GM12878 (cell line): ENCODE results near the gene MRPL28. TPM values are rescaled to one million over a fixed set of nuclear protein-coding genes. Genes with fewer than 3 reads are reported as not detected.

ENCODE experiments used
- ATAC-seq: fragments of 200-7000 bp; cut with Tn5 transposase; 3 replicates; pipeline ENCODE4 v1.9.1; 2020; ENCODE audit warnings: mild to moderate bottlenecking, moderate library complexity
- BruUV-seq: library from RNA; stranded (reverse); fragments of 400-500 nt; replicated peaks from 2 replicates; lab custom pipeline; 2021; lab: Mats Ljungman, UMichigan
- CTCF ChIA-PET: fragments of 300-600 bp; sonication (Branson Sonifier 250); formaldehyde crosslinking; extraction: SDS; loops from one replicate; lab custom pipeline; 2021; ENCODE audit warnings: inconsistent platforms; lab: Yijun Ruan, JAX
- POLR2A ChIA-PET: fragments of 350-600 bp; formaldehyde crosslinking; extraction: SDS; loops from one replicate; lab custom pipeline; 2021; ENCODE audit warnings: inconsistent platforms; lab: Charles Lee
- RAD21 ChIA-PET: fragments of 300-600 bp; sonication (Branson Sonifier 250); formaldehyde crosslinking; loops from one replicate; lab custom pipeline; 2023; ENCODE audit warnings: antibody characterized with exemption; ENCODE audit not compliant: unreplicated experiment; lab: Charles Lee
- SMC1A ChIA-PET: fragments of 300-600 bp; sonication (Branson Sonifier 250); formaldehyde crosslinking; loops from one replicate; lab custom pipeline; 2023; ENCODE audit not compliant: unreplicated experiment, uncharacterized antibody; lab: Charles Lee
- DNase-seq: peaks from one replicate; pipeline ENCODE4 v3.0.0-alpha.2; 2011; ENCODE audit warnings: low read depth, low spot score
- FAIRE-seq: peaks from 3 replicates; lab custom pipeline; 2011; peaks lifted over from hg19 to GRCh38; lab: Jason Lieb, UNC
- H2AFZ ChIP-seq: 2 replicates; pipeline ENCODE4 v1.6.0; 2011; ENCODE audit warnings: low read depth, low read length, control low read depth; ENCODE audit not compliant: control insufficient read depth
- H3K27ac ChIP-seq: 2 replicates; pipeline ENCODE4 v1.5.1; 2011; ENCODE audit warnings: control low read depth; ENCODE audit not compliant: control insufficient read depth, insufficient read depth
- H3K27me3 ChIP-seq, 2 experiments: replicated peaks in 1 of 2; 2 replicates each; pipeline versions ENCODE4 v1.6.0 to v1.6.1; 2011; ENCODE audit warnings: low read length in 1 of 2; ENCODE audit not compliant: control insufficient read depth in 2 of 2, insufficient read depth in 2 of 2
- H3K36me3 ChIP-seq, 2 experiments: 2 replicates each; pipeline ENCODE4 v1.5.1; 2011; ENCODE audit warnings: low read length in 1 of 2; ENCODE audit not compliant: control insufficient read depth in 2 of 2, insufficient read depth in 2 of 2
- H3K4me1 ChIP-seq: 2 replicates; pipeline ENCODE4 v1.6.1; 2011; ENCODE audit warnings: mild to moderate bottlenecking, low read length, moderate library complexity, mixed read lengths; ENCODE audit not compliant: control insufficient read depth, insufficient read depth
- H3K4me2 ChIP-seq: 2 replicates; pipeline ENCODE4 v1.6.0; 2011; ENCODE audit warnings: control low read depth; ENCODE audit not compliant: control insufficient read depth, insufficient read depth
- H3K4me3 ChIP-seq: fragments of 200-600 bp; sonication (generic); 2 replicates; pipeline ENCODE4 v1.5.1; 2016
- H3K79me2 ChIP-seq: 2 replicates; pipeline ENCODE4 v1.6.0; 2011; ENCODE audit warnings: low read length; ENCODE audit not compliant: control insufficient read depth, insufficient read depth
- H3K9ac ChIP-seq: 2 replicates; pipeline ENCODE4 v1.8.0; 2011; ENCODE audit warnings: low read length, control low read depth, mixed read lengths; ENCODE audit not compliant: control insufficient read depth, insufficient read depth
- H3K9me3 ChIP-seq: replicated peaks from 3 replicates; pipeline ENCODE4 v1.5.1; 2011; ENCODE audit warnings: mild to moderate bottlenecking, low read length; ENCODE audit not compliant: control insufficient read depth, insufficient read depth
- H4K20me1 ChIP-seq: 2 replicates; pipeline ENCODE4 v1.6.0; 2011; ENCODE audit not compliant: control insufficient read depth, insufficient read depth
- CBFB ChIP-seq: IDR thresholded peaks from 2 replicates; pipeline ENCODE4 v1.6.1; 2016; ENCODE audit warnings: antibody characterized with exemption, low read depth
- CEBPB ChIP-seq, 2 experiments: fragments of 150-350 bp in 1 of 2; IDR thresholded peaks; 2 replicates each; pipeline ENCODE4 v1.6.1; 2012 to 2014; ENCODE audit warnings: low read depth in 2 of 2, low read length in 2 of 2, borderline replicate concordance in 1 of 2, inconsistent platforms in 1 of 2
- E4F1 ChIP-seq: fragments of 450-650 bp; IDR thresholded peaks from 2 replicates; pipeline ENCODE4 v1.6.1; 2018; ENCODE audit warnings: borderline replicate concordance, mild to moderate bottlenecking; ENCODE audit not compliant: partially characterized antibody
- GATAD2B ChIP-seq: fragments of 450-650 bp; conservative IDR thresholded peaks from 2 replicates; pipeline ENCODE4 v1.6.1; 2017; ENCODE audit warnings: low read depth, mild to moderate bottlenecking, moderate library complexity
- IRF4 ChIP-seq: IDR thresholded peaks from 2 replicates; pipeline ENCODE4 v1.6.1; 2011; ENCODE audit warnings: low read depth, low read length
- NBN ChIP-seq: fragments of 450-650 bp; IDR thresholded peaks from 2 replicates; pipeline ENCODE4 v1.6.1; 2016
- NR2C1 ChIP-seq: fragments of 450-650 bp; IDR thresholded peaks from 2 replicates; pipeline ENCODE4 v1.6.1; 2017; ENCODE audit warnings: antibody characterized with exemption, mild to moderate bottlenecking, moderate library complexity
- PKNOX1 ChIP-seq: fragments of 450-650 bp; IDR thresholded peaks from 2 replicates; pipeline ENCODE4 v1.6.1; 2016; ENCODE audit warnings: mild to moderate bottlenecking
- YY1 ChIP-seq: IDR thresholded peaks from 2 replicates; pipeline ENCODE4 v1.6.1; 2011; ENCODE audit warnings: low read depth, mild to moderate bottlenecking, low read length
- WGBS: methylation state at CpG from one replicate; pipeline ENCODE4 v1.1.6; 2016; ENCODE audit warnings: low lambda C conversion rate; ENCODE audit not compliant: insufficient replicate concordance, insufficient coverage; ENCODE audit errors: missing lambda C conversion rate; 5-methylcytosine and 5-hydroxymethylcytosine counted together
- in situ Hi-C: fragments of 300-500 bp; cut with MboI; formaldehyde crosslinking; loops from 9 replicates; pipeline ENCODE4 v1.14.3; 2018; ENCODE audit warnings: mixed read lengths
- intact Hi-C: fragments of 100-400 bp; cut with micrococcal nuclease; formaldehyde crosslinking; loops from one replicate; pipeline ENCODE4 v1.14.2; 2022; ENCODE audit not compliant: unreplicated experiment
- polyA plus RNA-seq, 11 experiments: library from polyadenylated mRNA; depleted of rRNA in 4 of 11; unstranded in 6 of 11; stranded (reverse) in 5 of 11; fragments of >200 nt; fragmentation: Nextera tagmentation in 4 of 11; fragmentation: Illumina TruSeq in 1 of 11; extraction: Ambion mirVana in 4 of 11; extraction: Trizol in 1 of 11; gene quantifications; 1 replicate in 1 of 11; 2 replicates in 10 of 11; pipeline versions ENCODE4 v1.2.1 to v1.2.3, GENCODE V29; 2011 to 2016; ENCODE audit warnings: inconsistent platforms in 2 of 11, missing spikeins in 2 of 11, low read depth in 1 of 11
- total RNA-seq, 4 experiments: library from RNA; depleted of rRNA in 3 of 4; stranded (reverse); fragments of >200 nt in 3 of 4; fragmentation: Illumina TruSeq in 1 of 4; extraction: Trizol in 1 of 4; gene quantifications; 2 replicates each; pipeline versions ENCODE4 v1.2.1 to v1.2.3, GENCODE V29; 2013 to 2021

MRPL28 gene
- total and polyA plus RNA-seq, 10 of the 15 experiments (the other 5 are each of a cell fraction or from before 2014, with no cell fraction given) = 1.6 to 185 (median 110) TPM

GRCh38 chr16:410516-411178 lies 40.3 kb upstream of the MRPL28 start:
- Histone ChIP-seq H3K36me3 (no peaks in the 10 kb centered on the region), H3K79me2 (no peaks in the 10 kb centered on the region), H2AFZ (no peak overlapping the region), H3K9ac (no peak overlapping the region), H3K4me3 (no peak overlapping the region), H3K4me1 (no peaks in the 10 kb centered on the region), H3K4me2 (no peak overlapping the region), H3K27me3 (no peaks in the 10 kb centered on the region), H3K27ac (no peak overlapping the region), H4K20me1 (no peaks in the 10 kb centered on the region), H3K9me3 (no peaks in the 10 kb centered on the region)
- ChIA-PET POLR2A (interaction anchor here (0.6 kb wide), 1 partner anchor 282 kb away, joined by 3 read pairs; no protein-coding TSS in a partner anchor), CTCF (no interaction called here), SMC1A (no interaction called here), RAD21 (interaction anchor here (0.6 kb wide), 1 partner anchor 8 kb away, joined by 4 read pairs; no protein-coding TSS in a partner anchor)
- FAIRE-seq (no peak), ATAC-seq (no peak), DNase-seq (no peak)
- no TSS peak for BruUV-seq
- in situ Hi-C loops (no loop called here), intact Hi-C loops (no loop called here)
- TF ChIP-seq NR2C1 = no peak
- no peak for TF ChIP-seq NBN
- TF ChIP-seq IRF4 = no peak
- TF ChIP-seq E4F1 = no peak
- 81% methylated on average over 21 of the region's 36 CpGs for WGBS

GRCh38 chr16:407253-407652 lies 36.9 kb upstream of the MRPL28 start:
- FAIRE-seq = no peak
- CTCF ChIA-PET = no interaction called here

More at GRCh38 chr16:407253-407652, 36.9 kb upstream of the MRPL28 start:
- ChIA-PET POLR2A (no interaction called here), RAD21 (no interaction called here), SMC1A (no interaction called here)
- Histone ChIP-seq H3K36me3 (no peaks in the 10 kb centered on the region), H3K27me3 (no peaks in the 10 kb centered on the region), H3K9me3 (no peaks in the 10 kb centered on the region), H2AFZ (no peak overlapping the region), H3K4me1 (no peaks in the 10 kb centered on the region), H3K4me2 (no peak overlapping the region), H3K4me3 (no peak overlapping the region), H3K79me2 (no peaks in the 10 kb centered on the region), H3K9ac (no peak overlapping the region), H3K27ac (no peak overlapping the region), H4K20me1 (no peaks in the 10 kb centered on the region)
- 83% methylated on average over 16 of the region's 16 CpGs for WGBS
- BruUV-seq = no TSS peak
- intact Hi-C loops (no loop called here), in situ Hi-C loops (no loop called here)
- no peak for ATAC-seq
- no peak for DNase-seq
- TF ChIP-seq CBFB = no peak
- no peak for TF ChIP-seq YY1
- no peak for TF ChIP-seq PKNOX1
- no peak for TF ChIP-seq GATAD2B
- TF ChIP-seq E4F1 = no peak
- TF ChIP-seq CEBPB (IDR thresholded peaks at IDR 0.05; ENCODE audit: borderline replicate concordance in 1 of 2, low read depth in 2 of 2, low read length in 2 of 2) = no peak
